HG03039 (cell line): ENCODE data around the gene OAF.

Source experiments
- ATAC-seq: cut with Tn5 transposase; IDR thresholded peaks from one replicate; pipeline ENCODE4 v1.9.1; 2021; ENCODE audit warnings: mild to moderate bottlenecking, moderate library complexity; ENCODE audit not compliant: unreplicated experiment

OAF gene

GRCh38 chr11:120221115-120221752 lies 10.4 kb downstream of the OAF start:
- ATAC-seq = no peak

DNA sequence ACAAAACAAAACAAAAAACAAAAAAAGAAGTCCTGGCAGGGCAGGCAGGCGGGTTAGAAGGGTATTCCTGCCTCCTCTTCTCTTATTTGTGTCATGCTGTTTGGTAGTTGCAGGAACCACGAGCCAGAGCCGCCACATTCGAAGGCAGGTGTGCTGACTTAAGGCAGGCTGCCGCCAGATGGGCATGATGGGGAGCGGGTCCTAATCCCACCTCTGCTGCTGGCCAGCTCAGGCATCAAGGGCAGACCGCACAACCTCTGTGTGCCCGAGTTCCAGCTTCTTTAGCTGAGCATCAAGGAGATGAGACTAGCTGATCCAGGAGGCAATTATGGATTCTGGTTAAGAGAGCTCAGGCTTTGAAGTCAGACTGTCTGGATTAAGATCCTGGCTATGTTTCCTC lies 12.1 kb downstream of the OAF start:
- no peak for ATAC-seq

DNA sequence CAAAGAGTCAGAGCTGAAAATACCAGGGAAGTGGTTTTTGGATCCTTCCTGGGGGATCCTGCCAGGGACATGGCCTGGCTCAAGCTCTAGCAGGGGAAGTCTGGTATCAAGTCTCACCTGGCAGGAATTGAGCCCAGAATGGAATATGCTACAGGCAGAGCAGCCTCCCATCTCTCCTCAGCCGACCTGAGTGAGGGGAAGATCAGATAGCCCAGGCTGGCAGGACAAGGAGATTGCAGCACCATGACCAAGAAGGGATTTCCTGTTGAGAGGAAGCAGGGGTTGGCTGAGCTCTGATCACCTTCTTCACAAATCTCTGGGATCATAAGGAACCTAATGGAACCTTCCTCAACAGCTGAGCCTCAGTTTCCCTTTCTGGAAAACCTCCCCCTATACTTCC lies 13.0 kb downstream of the OAF start:
- ATAC-seq = no peak

DNA sequence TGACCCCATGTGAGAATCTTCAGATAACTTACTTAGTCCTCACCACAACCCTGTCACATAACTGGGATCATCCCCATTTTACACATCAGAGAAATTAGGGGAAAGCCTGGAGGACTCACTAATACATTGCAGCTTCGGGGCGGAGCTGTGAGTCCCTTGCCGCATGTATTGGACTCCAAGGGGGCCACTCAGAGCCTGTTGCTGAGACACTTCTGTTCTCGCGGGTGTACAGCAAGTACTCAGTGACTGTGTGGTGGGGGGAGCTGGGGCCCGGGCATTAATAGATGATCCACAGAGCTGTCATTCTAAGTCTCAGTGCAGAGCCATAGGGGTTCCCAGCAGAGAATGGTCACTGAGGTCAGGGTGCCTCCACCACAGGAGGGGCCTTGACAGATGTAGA lies 13.5 kb downstream of the OAF start:
- ATAC-seq = no peak

- no peak for ATAC-seq
Observed at GRCh38 chr11:120224972-120225909, 14.4 kb downstream of the OAF start.

GRCh38 chr11:120226242-120226641 lies 15.4 kb downstream of the OAF start:
- ATAC-seq = no peak

DNA sequence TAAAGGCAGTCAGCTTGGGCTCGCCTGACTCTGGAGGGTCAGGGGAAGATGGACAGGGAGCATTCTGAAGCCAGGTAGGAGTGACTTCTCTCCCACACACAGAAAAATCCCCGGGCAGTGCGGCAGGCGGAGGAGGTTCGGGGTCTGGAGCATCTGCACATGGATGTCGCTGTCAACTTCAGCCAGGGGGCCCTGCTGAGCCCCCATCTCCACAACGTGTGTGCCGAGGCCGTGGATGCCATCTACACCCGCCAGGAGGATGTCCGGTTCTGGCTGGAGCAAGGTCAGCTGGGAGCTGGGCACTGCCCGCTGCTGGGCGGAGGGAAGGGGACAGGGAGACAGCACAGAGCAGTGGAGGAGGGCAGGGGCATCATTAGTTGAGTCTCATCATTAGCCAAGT lies 15.9 kb downstream of the OAF start:
- ATAC-seq = no peak

DNA sequence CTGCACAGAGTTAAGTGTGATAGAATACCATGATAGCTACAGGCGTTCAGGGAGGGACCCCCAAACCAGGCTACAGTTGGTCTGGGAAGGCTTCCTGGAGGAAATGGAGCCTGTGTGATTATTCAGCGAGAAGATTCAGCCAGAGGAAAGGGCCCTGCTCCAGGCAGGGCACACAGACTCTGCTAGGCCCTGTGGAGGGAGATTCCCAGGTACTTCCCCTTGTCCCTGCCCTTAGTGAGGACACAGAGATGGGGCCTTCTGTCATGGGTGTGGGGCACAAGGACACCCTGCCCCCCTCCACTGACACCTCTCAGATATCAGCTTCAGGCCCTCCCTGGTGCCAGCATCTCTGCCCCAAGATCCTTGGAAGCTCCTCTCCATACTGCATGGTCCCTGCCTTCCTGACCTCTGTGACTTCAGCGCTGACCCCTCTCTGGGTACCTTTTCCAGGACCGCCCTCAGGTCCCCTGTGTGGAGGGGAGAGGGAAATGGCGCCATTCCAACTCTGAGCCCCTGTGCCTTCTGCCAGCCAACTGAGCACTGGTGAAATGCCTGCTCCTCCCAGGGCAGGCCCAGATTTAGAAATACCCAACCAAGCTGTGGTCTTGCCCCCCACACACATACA lies 16.5 kb downstream of the OAF start:
- ATAC-seq = no peak

- ATAC-seq = no peak
Observed at GRCh38 chr11:120228794-120229384, 18.1 kb downstream of the OAF start.

GRCh38 chr11:120229451-120230424 lies 18.9 kb downstream of the OAF start:
- ATAC-seq = no peak

- no peak for ATAC-seq
Observed at GRCh38 chr11:120230433-120231071, 19.7 kb downstream of the OAF start.

DNA sequence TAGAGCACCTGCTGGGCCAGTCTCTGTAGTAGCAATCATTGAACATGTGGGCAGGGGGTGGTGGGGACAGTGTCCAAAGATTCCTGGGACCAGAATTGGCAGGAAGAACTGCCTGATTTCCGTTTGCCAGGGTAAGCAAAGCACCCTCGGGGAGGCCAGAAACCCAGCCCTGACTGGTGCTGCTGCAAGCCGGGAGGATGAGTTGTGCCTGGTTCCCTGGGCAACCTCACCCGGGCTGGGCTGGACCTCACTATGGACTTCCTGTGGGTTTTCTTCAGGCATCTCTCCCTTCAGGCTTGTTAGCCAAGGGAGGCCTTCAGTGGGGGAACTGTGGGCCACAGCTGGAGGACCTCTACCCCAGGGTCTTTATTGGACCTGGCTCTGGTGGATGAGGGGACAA lies 21.1 kb downstream of the OAF start:
- no peak for ATAC-seq

DNA sequence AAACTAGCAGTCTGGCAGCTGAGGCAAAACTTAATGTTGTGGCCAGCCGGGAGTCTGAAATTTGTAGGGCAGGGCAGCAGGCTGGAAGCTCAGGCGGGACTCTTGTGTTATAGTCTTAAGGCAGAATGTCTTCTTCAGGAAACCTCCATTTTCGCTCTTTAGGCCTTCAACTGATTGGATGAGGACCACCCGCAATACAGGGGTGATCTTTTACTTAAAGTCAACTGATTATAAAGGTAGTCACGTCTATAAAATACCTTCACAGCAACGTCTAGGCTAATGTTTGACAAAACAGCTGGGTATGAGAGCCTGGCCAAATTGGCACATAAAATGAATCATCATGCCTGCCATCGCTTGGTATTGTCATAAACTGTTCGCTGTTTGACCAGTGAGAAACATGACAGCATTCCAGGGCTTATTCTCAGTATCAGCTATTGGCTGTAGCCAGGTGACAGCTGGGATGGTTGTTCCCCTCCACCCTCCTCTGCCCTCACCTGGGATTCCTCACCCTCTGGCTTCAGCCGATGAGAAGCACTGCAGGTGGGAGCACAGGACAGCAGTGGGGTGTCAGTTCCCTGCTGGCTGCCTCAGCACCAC lies 22.5 kb downstream of the OAF start:
- no peak for ATAC-seq

GRCh38 chr11:120235024-120235628 lies 24.3 kb downstream of the OAF start:
- no peak for ATAC-seq

DNA sequence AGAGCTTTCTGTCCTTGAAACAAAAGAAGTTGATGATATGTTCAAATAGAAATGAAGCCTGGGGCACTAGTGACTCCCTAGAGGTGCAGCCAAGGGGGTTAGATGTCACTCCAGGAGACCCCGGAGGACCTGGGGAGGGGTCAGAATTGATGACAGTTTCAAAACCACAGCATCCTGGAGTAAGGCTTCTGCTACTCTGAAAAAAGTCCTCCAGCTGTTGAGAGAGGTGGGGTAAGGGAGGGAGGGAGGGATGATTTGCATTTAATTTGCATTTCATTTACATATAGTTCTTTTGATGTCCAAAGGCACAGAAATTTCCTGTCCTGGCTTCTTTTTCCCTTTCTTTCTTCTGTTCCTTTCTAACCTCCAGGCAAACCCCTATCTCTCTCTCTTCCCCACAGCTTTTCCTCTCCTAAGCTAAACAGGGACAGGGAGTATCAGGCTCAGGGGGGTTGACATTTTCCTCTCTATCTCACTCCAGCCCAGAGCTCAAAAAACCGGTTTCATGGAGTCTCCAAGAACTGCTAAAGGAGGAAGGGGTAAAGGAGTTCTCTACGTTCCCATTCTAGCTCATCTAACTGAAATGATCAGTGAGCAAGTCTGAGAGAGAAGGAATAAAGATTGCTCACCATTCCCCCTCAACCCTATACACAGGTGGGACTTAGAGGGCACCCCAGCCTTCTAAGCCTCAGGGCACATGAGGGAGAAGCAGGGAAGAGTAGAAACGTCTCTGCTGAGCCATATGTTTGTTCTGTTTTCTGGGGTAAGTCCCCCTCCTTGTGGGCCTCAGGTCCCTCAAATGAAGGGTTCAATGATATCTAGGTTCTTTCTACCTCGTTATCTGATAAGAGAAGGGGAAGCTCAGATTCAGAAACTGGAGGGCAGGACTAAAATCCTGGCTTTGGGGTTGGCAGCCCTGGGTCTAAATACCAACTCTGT lies 25.6 kb downstream of the OAF start:
- ATAC-seq = no peak

- no peak for ATAC-seq
Observed at GRCh38 chr11:120238968-120239620, 28.3 kb downstream of the OAF start.
